Measurements from ENCODE around the gene FGF14. TPM values are rescaled to one million over a fixed set of nuclear protein-coding genes. Genes with fewer than 3 reads are reported as not detected.

The FGF14 gene
- total RNA-seq, 3 donors from 2014 or later, result 0.43 to 2.5 (median 0.70) TPM

- DNase-seq, result no peak
- intact Hi-C loops (cut with DNase I, micrococcal nuclease), result no loop called here
- no peak for TF ChIP-seq CTCF (IDR thresholded peaks at IDR 0.05)
- Histone ChIP-seq H3K9me3 (no peaks in the 10 kb centered on the region), H3K36me3 (ENCODE audit: low read depth) (no peaks in the 10 kb centered on the region), H3K4me3 (no peak overlapping the region), H3K4me1 (ENCODE audit: low read depth) (no peaks in the 10 kb centered on the region)
- no peak for ATAC-seq
Measured at GRCh38 chr13:102273111-102273510, 128.7 kb downstream of the FGF14 start.

- Histone ChIP-seq H3K4me1 (ENCODE audit: low read depth) (no peaks in the 10 kb centered on the region), H3K9me3 (no peaks in the 10 kb centered on the region), H3K36me3 (ENCODE audit: low read depth) (no peaks in the 10 kb centered on the region), H3K4me3 (no peak overlapping the region)
- DNase-seq (no peak), ATAC-seq (no peak)
- no peak for TF ChIP-seq CTCF (IDR thresholded peaks at IDR 0.05)
- intact Hi-C loops (cut with DNase I, micrococcal nuclease), result no loop called here
Measured at GRCh38 chr13:102267191-102267590, 134.7 kb downstream of the FGF14 start.

- DNase-seq (no peak), ATAC-seq (no peak)
- no peaks in the 10 kb centered on the region for H3K4me1 ChIP-seq (ENCODE audit: low read depth)
- no peak overlapping the region for H3K4me3 ChIP-seq
- intact Hi-C loops (cut with DNase I, micrococcal nuclease), result no loop called here
- H3K36me3 ChIP-seq (ENCODE audit: low read depth), result no peaks in the 10 kb centered on the region
- no peaks in the 10 kb centered on the region for H3K9me3 ChIP-seq
- no peak for TF ChIP-seq CTCF (IDR thresholded peaks at IDR 0.05)
Measured at GRCh38 chr13:102261809-102262208, 140.0 kb downstream of the FGF14 start.

GRCh38 chr13:102261316-102261715 lies 140.5 kb downstream of the FGF14 start:
- intact Hi-C loops (cut with DNase I, micrococcal nuclease), result no loop called here
- H3K9me3 ChIP-seq, result no peaks in the 10 kb centered on the region
- DNase-seq (no peak), ATAC-seq (no peak)
- no peaks in the 10 kb centered on the region for H3K36me3 ChIP-seq (ENCODE audit: low read depth)
- no peak overlapping the region for H3K4me3 ChIP-seq
- no peak for TF ChIP-seq CTCF (IDR thresholded peaks at IDR 0.05)
- no peaks in the 10 kb centered on the region for H3K4me1 ChIP-seq (ENCODE audit: low read depth)

- Histone ChIP-seq H3K4me3 (no peak overlapping the region), H3K4me1 (ENCODE audit: low read depth) (no peaks in the 10 kb centered on the region), H3K36me3 (ENCODE audit: low read depth) (no peaks in the 10 kb centered on the region), H3K9me3 (no peaks in the 10 kb centered on the region)
- DNase-seq (no peak), ATAC-seq (no peak)
- TF ChIP-seq CTCF (IDR thresholded peaks at IDR 0.05), result no peak
- intact Hi-C loops (cut with DNase I, micrococcal nuclease), result no loop called here
Measured at GRCh38 chr13:102260256-102260655, 141.6 kb downstream of the FGF14 start.

GRCh38 chr13:102255409-102255808 lies 146.4 kb downstream of the FGF14 start:
- intact Hi-C loops (cut with DNase I, micrococcal nuclease), result no loop called here
- no peaks in the 10 kb centered on the region for H3K9me3 ChIP-seq
- DNase-seq, result no peak
- H3K36me3 ChIP-seq (ENCODE audit: low read depth), result no peaks in the 10 kb centered on the region
- H3K4me3 ChIP-seq, result no peak overlapping the region
- no peak for TF ChIP-seq CTCF (IDR thresholded peaks at IDR 0.05)
- H3K4me1 ChIP-seq (ENCODE audit: low read depth), result no peaks in the 10 kb centered on the region
- ATAC-seq, result no peak
